Aorta (tissue), 5 donors: ENCODE data around the gene RAB19. TPM values are rescaled to one million over a fixed set of nuclear protein-coding genes. Genes with fewer than 3 reads are reported as not detected.

Experiments
- ATAC-seq: fragments of 200-7000 bp; cut with Tn5 transposase; one replicate; pipeline ENCODE4 v1.9.1; 2022; ENCODE audit warnings: moderate library complexity; ENCODE audit not compliant: low FRiP score
- DNase-seq, 2 donors: peaks; one replicate each; pipeline ENCODE4 v3.0.0-alpha.2; 2020
- H3K27ac ChIP-seq, 2 donors: one replicate each; pipeline ENCODE4 v1.5.1; 2013; ENCODE audit warnings: low read length in 2 of 2, mild to moderate bottlenecking in 2 of 2, moderate library complexity in 2 of 2, control low read depth in 1 of 2, inconsistent platforms in 1 of 2, low read depth in 1 of 2
- H3K27me3 ChIP-seq, 2 donors: one replicate each; pipeline ENCODE4 v1.6.1; 2013; ENCODE audit warnings: control low read depth in 1 of 2, low read length in 1 of 2, mild to moderate bottlenecking in 1 of 2, moderate library complexity in 1 of 2; ENCODE audit not compliant: insufficient read depth in 2 of 2, control insufficient read depth in 1 of 2
- H3K36me3 ChIP-seq, 2 donors: one replicate each; pipeline ENCODE4 v1.6.1; 2013; ENCODE audit warnings: control low read depth in 1 of 2, low read length in 1 of 2, mild to moderate bottlenecking in 1 of 2; ENCODE audit not compliant: insufficient read depth in 2 of 2, control insufficient read depth in 1 of 2
- H3K4me1 ChIP-seq, 2 donors: one replicate each; pipeline ENCODE4 v1.6.1; 2013; ENCODE audit warnings: low read length in 2 of 2, control low read depth in 1 of 2, mild to moderate bottlenecking in 1 of 2, moderate library complexity in 1 of 2; ENCODE audit not compliant: insufficient read depth in 2 of 2, control insufficient read depth in 1 of 2
- H3K4me3 ChIP-seq, 2 donors: one replicate each; pipeline ENCODE4 v1.5.1; 2013; ENCODE audit warnings: low read length in 2 of 2, control low read depth in 1 of 2, mild to moderate bottlenecking in 1 of 2
- H3K9me3 ChIP-seq: one replicate; pipeline ENCODE4 v1.6.1; 2013; ENCODE audit warnings: mild to moderate bottlenecking, low read length; ENCODE audit not compliant: control insufficient read depth
- WGBS, 2 donors: extraction: QIAGEN DNeasy Blood & Tissue Kit; methylation state at CpG; one replicate each; pipeline ENCODE4 v1.1.7; 2013; 5-methylcytosine and 5-hydroxymethylcytosine counted together
- intact Hi-C, 2 donors: fragments of 100-400 bp; cut with DNase I; formaldehyde crosslinking; loops; one replicate each; pipeline versions ENCODE4 v1.14.2 to v1.15.0; 2022
- polyA plus RNA-seq, 2 donors: library from polyadenylated mRNA; stranded (reverse); fragments of 200-250 nt; gene quantifications; one replicate each; pipeline ENCODE4 v1.2.3, GENCODE V29; 2013
- total RNA-seq, 2 donors: library from RNA; stranded (reverse); fragmentation: NEBNext Ultra II Directional; extraction: Animal tissue kit (Norgen Biotek cat#: 25700); gene quantifications; one replicate each; pipeline ENCODE4 v1.2.1, GENCODE V29; 2021
- donor health status: healthy with polysubstance abuse.
- donor health status: Bipolar disorder and iron deficiency.
- donor health status: DM: no; HTN: no; CAD: no.
- donor health status: DM: no; HTN: no; CAD: no.
- donor health status: DM: yes; HTN: yes; CAD: no.

The RAB19 gene
- total and polyA plus RNA-seq, 4 donors, result not detected

- no peak for DNase-seq
- Histone ChIP-seq H3K9me3 (no peaks in the 10 kb centered on the region), H3K36me3 (no peaks in the 10 kb centered on the region), H3K4me3 (no peak overlapping the region), H3K27ac (no peak overlapping the region), H3K4me1 (no peaks in the 10 kb centered on the region), H3K27me3 (no peaks in the 10 kb centered on the region)
- intact Hi-C loops, result no loop called here
- no peak for ATAC-seq
- WGBS, 2 donors, result 83% methylated on average over 3 of the region's 3 CpGs
These were observed 35.5 kb downstream of the RAB19 start for GRCh38 chr7:140439359-140439758.

GRCh38 chr7:140440593-140440992, 36.7 kb downstream of the RAB19 start:
- Histone ChIP-seq H3K4me1 (no peaks in the 10 kb centered on the region), H3K9me3 (no peaks in the 10 kb centered on the region), H3K36me3 (no peaks in the 10 kb centered on the region), H3K4me3 (no peak overlapping the region), H3K27me3 (no peaks in the 10 kb centered on the region), H3K27ac (no peak overlapping the region)
- ATAC-seq (no peak), DNase-seq (peak in 1 of 2 donors; percentile 1)
- intact Hi-C loops, result no loop called here
- WGBS, 2 donors, result 80 to 91% methylated on average over 3 of the region's 3 CpGs

DNA sequence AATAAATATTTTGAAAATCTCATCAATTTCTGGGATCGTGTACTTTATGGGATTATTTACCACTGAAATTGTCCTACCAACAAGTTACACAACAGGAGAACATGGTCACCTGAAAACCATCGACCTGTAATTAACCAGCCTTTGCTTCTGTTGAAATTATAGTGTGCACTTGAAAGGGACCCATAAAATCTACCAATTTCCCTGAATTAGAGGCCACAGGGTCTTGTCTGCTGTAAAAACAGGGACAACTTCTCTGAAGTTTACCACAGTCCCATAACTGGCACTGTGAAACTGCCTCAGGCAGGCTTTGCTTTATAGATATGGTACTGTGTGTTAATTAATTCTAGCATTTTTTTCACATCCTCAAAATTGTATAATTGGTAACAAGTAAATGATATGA, 37.7 kb downstream of the RAB19 start:
- H3K36me3 ChIP-seq, result no peaks in the 10 kb centered on the region
- WGBS, 2 donors, result 86 to 88% methylated on average over 2 of the region's 2 CpGs
- ATAC-seq (no peak), DNase-seq (no peak)
- H3K27ac ChIP-seq, result no peak overlapping the region
- no peak overlapping the region for H3K4me3 ChIP-seq
- H3K4me1 ChIP-seq, result no peaks in the 10 kb centered on the region
- intact Hi-C loops, result no loop called here
- H3K27me3 ChIP-seq, result no peaks in the 10 kb centered on the region
- H3K9me3 ChIP-seq, result no peaks in the 10 kb centered on the region

- Histone ChIP-seq H3K4me1 (no peaks in the 10 kb centered on the region), H3K9me3 (no peaks in the 10 kb centered on the region), H3K27ac (no peak overlapping the region), H3K27me3 (no peaks in the 10 kb centered on the region), H3K4me3 (no peak overlapping the region), H3K36me3 (no peaks in the 10 kb centered on the region)
- 97% methylated on average over 11 of the region's 11 CpGs for WGBS, 2 donors
- intact Hi-C loops, result no loop called here
- ATAC-seq, result no peak
- DNase-seq, result peak in 1 of 2 donors; percentile 38
These were observed 42.6 kb downstream of the RAB19 start for GRCh38 chr7:140446467-140446866.

DNA sequence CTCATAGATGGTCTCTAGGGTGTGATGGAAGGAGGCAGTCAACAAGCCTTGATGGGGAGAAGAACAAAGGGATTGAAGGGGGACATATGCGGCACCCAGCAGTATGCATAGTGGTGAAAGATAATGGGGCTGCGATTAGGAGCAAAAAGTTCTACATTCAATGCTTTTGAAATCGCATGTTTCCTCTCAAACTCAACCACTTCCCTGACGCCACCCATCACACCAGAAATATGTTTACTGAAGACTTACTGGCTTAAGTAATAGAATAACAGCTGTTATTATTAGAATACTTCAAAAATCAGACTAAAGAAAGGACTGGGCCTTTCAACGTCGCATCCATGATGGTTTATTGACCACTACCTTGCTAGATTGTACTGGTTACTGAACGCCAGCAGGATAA, 44.0 kb downstream of the RAB19 start:
- Histone ChIP-seq H3K27me3 (no peaks in the 10 kb centered on the region), H3K36me3 (peaks cover 0 to 2% of the 10 kb centered on the region in 2 donors), H3K27ac (no peak overlapping the region), H3K9me3 (no peaks in the 10 kb centered on the region), H3K4me3 (no peak overlapping the region), H3K4me1 (no peaks in the 10 kb centered on the region)
- WGBS, 2 donors, result 81 to 90% methylated on average over 7 of the region's 7 CpGs
- intact Hi-C loops, result no loop called here
- ATAC-seq (no peak), DNase-seq (peak in 1 of 2 donors; percentile 2)

DNA sequence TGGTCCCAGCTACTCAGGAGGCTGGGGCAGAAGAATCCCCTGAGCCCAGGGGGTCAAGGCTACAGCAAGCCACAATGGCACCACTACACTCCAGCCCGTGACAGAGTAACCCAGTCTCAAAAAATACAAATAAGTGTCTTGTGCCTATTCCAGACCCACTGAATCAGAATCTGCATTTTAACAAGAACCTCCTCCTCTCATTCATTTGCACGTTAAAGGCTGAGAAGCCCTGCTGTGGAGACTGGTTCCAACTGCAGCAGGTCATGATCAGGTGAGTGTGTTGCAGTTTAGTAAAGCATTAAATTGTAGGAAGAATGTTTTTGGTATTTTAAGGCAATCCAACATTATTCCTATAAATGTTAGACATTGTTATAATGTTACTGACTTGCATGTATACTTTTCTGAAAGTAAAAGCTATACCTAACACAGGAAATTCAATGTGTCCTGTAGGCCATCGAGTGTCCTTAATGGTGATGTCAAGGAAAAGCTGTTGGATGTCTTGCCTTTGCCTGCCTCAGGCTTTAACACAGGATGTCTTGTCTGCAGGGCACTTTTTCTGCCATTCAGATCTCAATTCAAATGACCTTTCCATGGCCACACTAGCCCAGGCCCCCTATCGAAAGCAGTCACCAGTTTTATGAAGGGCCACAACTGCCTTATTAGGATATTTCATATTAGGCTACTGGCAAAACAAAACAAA, 45.1 kb downstream of the RAB19 start:
- Histone ChIP-seq H3K36me3 (peaks cover 0 to 2% of the 10 kb centered on the region in 2 donors), H3K4me1 (no peaks in the 10 kb centered on the region), H3K4me3 (no peak overlapping the region), H3K9me3 (no peaks in the 10 kb centered on the region), H3K27ac (no peak overlapping the region), H3K27me3 (no peaks in the 10 kb centered on the region)
- 72 to 78% methylated on average over 4 of the region's 4 CpGs for WGBS, 2 donors
- DNase-seq (peak in 1 of 2 donors; percentile 11), ATAC-seq (no peak)
- intact Hi-C loops, result no loop called here

- no peak overlapping the region for H3K27ac ChIP-seq
- no peaks in the 10 kb centered on the region for H3K4me1 ChIP-seq
- intact Hi-C loops, result no loop called here
- peaks cover 0 to 13% of the 10 kb centered on the region in 2 donors for H3K36me3 ChIP-seq
- no peak overlapping the region for H3K4me3 ChIP-seq
- 73 to 75% methylated on average over 1 of the region's 1 CpG for WGBS, 2 donors
- no peak for ATAC-seq
- H3K9me3 ChIP-seq, result no peaks in the 10 kb centered on the region
- no peaks in the 10 kb centered on the region for H3K27me3 ChIP-seq
- peak in 1 of 2 donors; percentile 0 for DNase-seq
These were observed 47.9 kb downstream of the RAB19 start for GRCh38 chr7:140451716-140452115.

DNA sequence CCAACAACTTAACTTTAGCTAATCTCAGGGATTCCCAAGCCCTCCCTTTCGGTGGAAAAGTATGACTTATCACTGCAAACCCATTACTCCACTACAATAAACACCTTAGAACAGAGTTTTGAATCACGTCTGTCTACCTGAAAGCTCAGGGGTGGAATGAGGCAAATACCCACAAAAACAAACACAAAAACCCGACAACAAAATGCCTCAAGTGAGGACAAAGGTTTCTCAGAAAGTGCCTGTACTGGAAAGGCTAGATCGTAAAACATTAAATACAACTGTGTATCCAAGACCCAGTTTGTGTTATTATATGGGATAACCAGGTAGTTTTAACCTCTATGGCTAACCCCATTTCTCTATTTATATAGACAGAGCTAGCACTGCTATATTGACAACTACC, 49.4 kb downstream of the RAB19 start:
- Histone ChIP-seq H3K27me3 (no peaks in the 10 kb centered on the region), H3K4me3 (no peak overlapping the region), H3K9me3 (no peaks in the 10 kb centered on the region), H3K27ac (no peak overlapping the region), H3K4me1 (no peaks in the 10 kb centered on the region), H3K36me3 (peaks cover 3 to 14% of the 10 kb centered on the region in 2 donors)
- WGBS, 2 donors, result 88 to 91% methylated on average over 4 of the region's 4 CpGs
- ATAC-seq (no peak), DNase-seq (no peak)
- intact Hi-C loops, result no loop called here
